22Rv1 (cell line): Measurements from ENCODE around the gene SORCS2.

Experiments used
- CTCF ChIP-seq: fragments of 450-650 bp; IDR thresholded peaks from 2 replicates; pipeline ENCODE4 v1.5.1; 2017; ENCODE audit warnings: mild to moderate bottlenecking
- ZFX ChIP-seq: fragments of 450-650 bp; IDR thresholded peaks from 2 replicates; pipeline ENCODE4 v1.6.1; 2017; ENCODE audit warnings: antibody characterized with exemption, borderline replicate concordance

- TF ChIP-seq CTCF (no peak), ZFX (no peak)
Observed at GRCh38 chr4:7150036-7150635, 42.2 kb upstream of the SORCS2 start.
